HEK293 (cell line): ENCODE measurements around the gene PSMA7.
A peak's percentile ranks its signal among the peaks of the same experiment; 100 is the strongest.

Experiments used
- CTCF ChIA-PET: fragments of 350-600 bp; formaldehyde crosslinking; extraction: SDS; loops from one replicate; lab custom pipeline; 2021; ENCODE audit warnings: antibody characterized with exemption; lab: Yijun Ruan, JAX
- POLR2A ChIA-PET: fragments of 300-600 bp; formaldehyde crosslinking; extraction: SDS; loops from one replicate; lab custom pipeline; 2020; ENCODE audit warnings: antibody characterized with exemption, inconsistent platforms; lab: Yijun Ruan, JAX
- H3K27ac ChIP-seq: fragments of 200-500 bp; sonication (Bioruptor generic); 2 replicates; pipeline ENCODE4 v1.5.1; 2014; ENCODE audit warnings: low read depth, low read length, control low read depth, inconsistent platforms; ENCODE audit errors: extremely low read depth
- H3K36me3 ChIP-seq, 2 experiments: fragments of 200-500 bp in 1 of 2; sonication (Bioruptor generic) in 1 of 2; 1 replicate in 1 of 2; 2 replicates in 1 of 2; pipeline ENCODE4 v1.5.1; 2014 to 2017; ENCODE audit warnings: inconsistent platforms in 2 of 2, low read length in 2 of 2; ENCODE audit not compliant: control insufficient read depth in 2 of 2, insufficient read depth in 1 of 2
- H3K4me1 ChIP-seq: fragments of 200-500 bp; sonication (Bioruptor generic); 2 replicates; pipeline ENCODE4 v1.5.1; 2014; ENCODE audit warnings: mild to moderate bottlenecking, low read length, inconsistent platforms; ENCODE audit not compliant: control insufficient read depth, insufficient read depth
- H3K4me3 ChIP-seq: 2 replicates; pipeline ENCODE4 v1.5.1; 2011; ENCODE audit warnings: low read depth, mild to moderate bottlenecking, control low read depth, low read length, moderate library complexity
- H3K9me3 ChIP-seq: fragments of 200-500 bp; sonication (Bioruptor generic); 2 replicates; pipeline ENCODE4 v1.5.1; 2014; ENCODE audit warnings: low read depth, low read length, inconsistent platforms; ENCODE audit not compliant: control insufficient read depth, insufficient read depth
- BCL11B ChIP-seq: fragments of 450-650 bp; formaldehyde crosslinking; IDR thresholded peaks from 2 replicates; pipeline ENCODE4 v1.5.1; 2016; ENCODE audit warnings: low read depth, missing biosample characterization, missing genetic modification characterization
- GFI1B ChIP-seq: fragments of 450-650 bp; formaldehyde crosslinking; IDR thresholded peaks from 2 replicates; pipeline ENCODE4 v1.5.1; 2016; ENCODE audit warnings: missing biosample characterization, missing genetic modification characterization
- HOXA7 ChIP-seq: sonication (generic); formaldehyde crosslinking; IDR thresholded peaks from 2 replicates; pipeline ENCODE4 v1.8.1; 2022; ENCODE audit warnings: missing genetic modification reagents, borderline replicate concordance
- KLF1 ChIP-seq: fragments of 450-650 bp; formaldehyde crosslinking; IDR thresholded peaks from 2 replicates; pipeline ENCODE4 v1.5.1; 2016; ENCODE audit warnings: missing biosample characterization, missing genetic modification characterization
- ZBTB1 ChIP-seq: fragments of 450-650 bp; formaldehyde crosslinking; IDR thresholded peaks from 2 replicates; pipeline ENCODE4 v1.5.1; 2016; ENCODE audit warnings: missing biosample characterization, missing genetic modification characterization
- ZNF132 ChIP-seq: fragments of 450-650 bp; formaldehyde crosslinking; IDR thresholded peaks from 2 replicates; pipeline ENCODE4 v1.5.1; 2017; ENCODE audit warnings: missing biosample characterization, missing genetic modification characterization, borderline replicate concordance
- ZNF157 ChIP-seq: fragments of 450-650 bp; formaldehyde crosslinking; IDR thresholded peaks from 2 replicates; pipeline ENCODE4 v1.5.1; 2016; ENCODE audit warnings: missing biosample characterization, missing genetic modification characterization
- ZNF311 ChIP-seq: fragments of 450-650 bp; formaldehyde crosslinking; IDR thresholded peaks from 2 replicates; pipeline ENCODE4 v1.5.1; 2017; ENCODE audit warnings: missing biosample characterization, missing genetic modification characterization, borderline replicate concordance
- ZNF394 ChIP-seq: fragments of 450-650 bp; formaldehyde crosslinking; IDR thresholded peaks from 2 replicates; pipeline ENCODE4 v1.5.1; 2016; ENCODE audit warnings: missing biosample characterization, missing genetic modification characterization, mild to moderate bottlenecking, moderate library complexity, borderline replicate concordance
- ZNF530 ChIP-seq: fragments of 450-650 bp; formaldehyde crosslinking; IDR thresholded peaks from 2 replicates; pipeline ENCODE4 v1.5.1; 2016; ENCODE audit warnings: low read depth, missing biosample characterization, missing genetic modification characterization
- ZNF544 ChIP-seq: fragments of 450-650 bp; formaldehyde crosslinking; IDR thresholded peaks from 2 replicates; pipeline ENCODE4 v1.5.0; 2017; ENCODE audit warnings: missing biosample characterization, missing genetic modification characterization
- ZNF555 ChIP-seq: fragments of 450-650 bp; formaldehyde crosslinking; conservative IDR thresholded peaks from 2 replicates; pipeline ENCODE4 v1.5.1; 2017; ENCODE audit warnings: missing biosample characterization, mild to moderate bottlenecking, missing genetic modification characterization, inconsistent platforms
- ZNF658 ChIP-seq: fragments of 450-650 bp; formaldehyde crosslinking; IDR thresholded peaks from 2 replicates; pipeline ENCODE4; 2016; ENCODE audit warnings: missing biosample characterization, missing genetic modification characterization
- ZNF664 ChIP-seq: fragments of 450-650 bp; formaldehyde crosslinking; IDR thresholded peaks from 2 replicates; pipeline ENCODE4 v1.5.1; 2016; ENCODE audit warnings: missing biosample characterization, missing genetic modification characterization
- TF ChIP-seq, protein P1 (sequence below): fragments of 450-650 bp; formaldehyde crosslinking; IDR thresholded peaks from 2 replicates; pipeline ENCODE4 v1.5.1; 2016; ENCODE audit warnings: missing biosample characterization, missing genetic modification characterization
- TF ChIP-seq, protein P2 (sequence below): fragments of 450-650 bp; IDR thresholded peaks from 2 replicates; pipeline ENCODE4 v1.5.1; 2018; ENCODE audit warnings: missing biosample characterization, missing genetic modification characterization
- TF ChIP-seq, protein P3 (sequence below): IDR thresholded peaks from 2 replicates; pipeline ENCODE4 v1.6.1; 2011; ENCODE audit warnings: mild to moderate bottlenecking, low read depth, low read length, borderline replicate concordance
- TF ChIP-seq, protein P4 (sequence below): fragments of 450-650 bp; formaldehyde crosslinking; IDR thresholded peaks from 2 replicates; pipeline ENCODE4 v1.5.1; 2016; ENCODE audit warnings: missing biosample characterization, missing genetic modification characterization, low read depth
- TF ChIP-seq, protein P5 (sequence below): fragments of 450-650 bp; formaldehyde crosslinking; IDR thresholded peaks from 2 replicates; pipeline ENCODE4 v1.5.1; 2016; ENCODE audit warnings: missing biosample characterization, missing genetic modification characterization
- TF ChIP-seq, protein P6 (sequence below): fragments of 450-650 bp; formaldehyde crosslinking; IDR thresholded peaks from 2 replicates; pipeline ENCODE4 v1.5.1; 2016; ENCODE audit warnings: missing biosample characterization, missing genetic modification characterization

PSMA7 gene

DNA sequence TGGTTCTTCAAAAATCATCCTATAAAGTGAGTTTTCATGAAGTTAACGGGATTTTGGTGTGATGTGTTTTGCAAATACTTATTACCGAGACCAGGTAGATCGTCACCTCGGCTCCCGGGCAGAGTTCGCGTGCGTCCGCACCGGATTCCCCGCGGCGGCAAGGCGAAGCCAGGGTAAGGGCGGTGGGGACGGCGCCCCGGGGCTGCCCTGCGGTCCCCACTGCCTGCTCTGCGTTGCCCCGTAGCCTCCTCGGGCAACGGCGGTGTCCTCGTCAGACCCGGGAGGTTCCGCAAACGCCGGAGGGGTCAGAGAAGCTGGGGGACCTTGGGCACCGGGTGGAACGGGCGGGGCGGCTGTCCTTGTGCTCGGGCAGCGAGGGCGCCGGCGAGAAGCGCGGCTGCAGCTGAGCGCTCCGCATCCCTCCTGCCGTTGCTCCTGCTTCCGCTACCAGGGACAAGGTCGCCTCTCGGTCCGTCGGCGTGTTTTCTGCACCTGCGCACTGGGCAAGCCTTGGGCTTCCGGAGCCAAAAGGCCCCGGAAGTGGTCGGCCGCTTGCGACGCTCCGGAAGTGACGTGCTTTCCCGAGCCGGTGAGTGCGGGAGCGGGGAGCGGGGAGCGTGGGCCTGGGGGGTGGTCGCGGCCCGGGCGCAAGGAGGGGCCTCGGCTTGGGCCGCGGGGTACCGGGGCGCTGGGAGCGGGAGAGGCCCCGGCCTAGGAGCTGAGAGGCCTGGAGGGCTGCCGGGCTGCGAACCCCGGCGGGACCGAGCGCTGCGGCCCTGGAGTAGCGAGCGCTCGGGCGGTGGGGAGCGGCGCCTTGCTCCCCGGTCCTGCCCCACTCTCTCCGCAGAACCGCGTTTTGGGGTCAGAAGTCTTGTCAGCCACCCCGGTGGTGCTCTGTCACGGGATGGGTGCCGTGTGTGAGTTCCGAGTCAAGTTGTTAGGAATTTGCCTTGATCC, 39.6 kb upstream of the PSMA7 start, which contains the start of gene MTG2 (continued):
- TF ChIP-seq, protein P1, sequence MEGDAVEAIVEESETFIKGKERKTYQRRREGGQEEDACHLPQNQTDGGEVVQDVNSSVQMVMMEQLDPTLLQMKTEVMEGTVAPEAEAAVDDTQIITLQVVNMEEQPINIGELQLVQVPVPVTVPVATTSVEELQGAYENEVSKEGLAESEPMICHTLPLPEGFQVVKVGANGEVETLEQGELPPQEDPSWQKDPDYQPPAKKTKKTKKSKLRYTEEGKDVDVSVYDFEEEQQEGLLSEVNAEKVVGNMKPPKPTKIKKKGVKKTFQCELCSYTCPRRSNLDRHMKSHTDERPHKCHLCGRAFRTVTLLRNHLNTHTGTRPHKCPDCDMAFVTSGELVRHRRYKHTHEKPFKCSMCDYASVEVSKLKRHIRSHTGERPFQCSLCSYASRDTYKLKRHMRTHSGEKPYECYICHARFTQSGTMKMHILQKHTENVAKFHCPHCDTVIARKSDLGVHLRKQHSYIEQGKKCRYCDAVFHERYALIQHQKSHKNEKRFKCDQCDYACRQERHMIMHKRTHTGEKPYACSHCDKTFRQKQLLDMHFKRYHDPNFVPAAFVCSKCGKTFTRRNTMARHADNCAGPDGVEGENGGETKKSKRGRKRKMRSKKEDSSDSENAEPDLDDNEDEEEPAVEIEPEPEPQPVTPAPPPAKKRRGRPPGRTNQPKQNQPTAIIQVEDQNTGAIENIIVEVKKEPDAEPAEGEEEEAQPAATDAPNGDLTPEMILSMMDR (tag by site-specific recombination): peak; percentile 53; the same call in 1 of the 2 replicates
- TF ChIP-seq KLF1 (tag by site-specific recombination) (peak; percentile 51), ZNF311 (tag by site-specific recombination) (no peak), BCL11B (tag by site-specific recombination) (no peak), ZNF132 (tag by site-specific recombination) (no peak), ZNF664 (tag by site-specific recombination) (no peak), ZNF555 (tag by site-specific recombination) (no peak), ZNF544 (tag by site-specific recombination) (no peak), ZNF394 (tag by site-specific recombination) (peak; percentile 77; the same call in 1 of the 2 replicates), ZNF530 (tag by site-specific recombination) (no peak), GFI1B (no peak), ZBTB1 (no peak), ZNF658 (tag by site-specific recombination) (no peak)
- TF ChIP-seq, protein P2, sequence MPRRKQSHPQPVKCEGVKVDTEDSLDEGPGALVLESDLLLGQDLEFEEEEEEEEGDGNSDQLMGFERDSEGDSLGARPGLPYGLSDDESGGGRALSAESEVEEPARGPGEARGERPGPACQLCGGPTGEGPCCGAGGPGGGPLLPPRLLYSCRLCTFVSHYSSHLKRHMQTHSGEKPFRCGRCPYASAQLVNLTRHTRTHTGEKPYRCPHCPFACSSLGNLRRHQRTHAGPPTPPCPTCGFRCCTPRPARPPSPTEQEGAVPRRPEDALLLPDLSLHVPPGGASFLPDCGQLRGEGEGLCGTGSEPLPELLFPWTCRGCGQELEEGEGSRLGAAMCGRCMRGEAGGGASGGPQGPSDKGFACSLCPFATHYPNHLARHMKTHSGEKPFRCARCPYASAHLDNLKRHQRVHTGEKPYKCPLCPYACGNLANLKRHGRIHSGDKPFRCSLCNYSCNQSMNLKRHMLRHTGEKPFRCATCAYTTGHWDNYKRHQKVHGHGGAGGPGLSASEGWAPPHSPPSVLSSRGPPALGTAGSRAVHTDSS: no peak
- TF ChIP-seq, all 188 proteins: peak for 59

DNA sequence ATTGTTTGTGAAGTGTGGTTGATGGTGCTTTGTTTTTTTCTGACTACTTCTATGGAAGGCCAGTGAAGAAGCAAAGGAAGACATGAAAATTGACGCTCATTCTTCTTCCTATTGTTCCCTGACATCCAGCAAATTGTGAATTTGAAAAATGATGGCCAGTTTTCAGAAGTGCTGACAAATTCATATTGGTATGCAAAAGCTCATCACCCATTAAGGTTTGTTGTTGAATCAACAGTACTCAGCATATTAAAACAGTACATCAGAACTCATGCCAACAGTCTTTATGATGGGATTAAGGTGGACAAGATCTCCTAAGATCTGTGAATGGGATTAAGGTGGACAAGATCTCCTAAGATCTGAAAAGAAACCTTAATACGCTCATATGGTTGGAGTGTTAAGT, 38.6 kb upstream of the PSMA7 start:
- ChIA-PET POLR2A (no interaction called here), CTCF (no interaction called here)
- Histone ChIP-seq H3K9me3 (no peaks in the 10 kb centered on the region), H3K36me3 (peaks cover 0 to 12% of the 10 kb centered on the region in 2 experiments; a peak in 2 of 3 replicates), H3K27ac (no peak overlapping the region), H3K4me3 (peak overlapping the region; percentile 72), H3K4me1 (no peaks in the 10 kb centered on the region)
- TF ChIP-seq, protein P3, sequence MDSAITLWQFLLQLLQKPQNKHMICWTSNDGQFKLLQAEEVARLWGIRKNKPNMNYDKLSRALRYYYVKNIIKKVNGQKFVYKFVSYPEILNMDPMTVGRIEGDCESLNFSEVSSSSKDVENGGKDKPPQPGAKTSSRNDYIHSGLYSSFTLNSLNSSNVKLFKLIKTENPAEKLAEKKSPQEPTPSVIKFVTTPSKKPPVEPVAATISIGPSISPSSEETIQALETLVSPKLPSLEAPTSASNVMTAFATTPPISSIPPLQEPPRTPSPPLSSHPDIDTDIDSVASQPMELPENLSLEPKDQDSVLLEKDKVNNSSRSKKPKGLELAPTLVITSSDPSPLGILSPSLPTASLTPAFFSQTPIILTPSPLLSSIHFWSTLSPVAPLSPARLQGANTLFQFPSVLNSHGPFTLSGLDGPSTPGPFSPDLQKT: no peak

DNA sequence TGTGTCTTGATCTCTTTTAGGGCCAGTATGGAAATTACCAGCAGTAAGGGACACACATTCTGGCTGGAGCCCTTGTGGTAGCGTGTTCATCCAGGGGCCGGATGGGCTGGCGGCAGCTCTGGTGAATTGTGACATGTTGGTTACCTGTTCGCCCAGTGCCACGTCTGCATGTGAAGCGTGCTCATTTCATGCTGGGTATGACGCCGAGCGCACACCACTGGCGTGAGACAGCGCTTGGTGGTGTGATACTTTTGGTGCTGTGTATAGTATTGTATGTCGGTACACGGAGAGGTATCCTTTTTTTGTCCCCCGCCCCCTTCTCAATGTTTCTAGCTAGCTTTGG, 35.9 kb upstream of the PSMA7 start:
- TF ChIP-seq, protein P2: no peak
- TF ChIP-seq HOXA7 (no peak), ZNF394 (tag by site-specific recombination) (no peak), ZNF157 (tag by site-specific recombination) (no peak), ZNF658 (tag by site-specific recombination) (no peak)
- TF ChIP-seq, protein P4, sequence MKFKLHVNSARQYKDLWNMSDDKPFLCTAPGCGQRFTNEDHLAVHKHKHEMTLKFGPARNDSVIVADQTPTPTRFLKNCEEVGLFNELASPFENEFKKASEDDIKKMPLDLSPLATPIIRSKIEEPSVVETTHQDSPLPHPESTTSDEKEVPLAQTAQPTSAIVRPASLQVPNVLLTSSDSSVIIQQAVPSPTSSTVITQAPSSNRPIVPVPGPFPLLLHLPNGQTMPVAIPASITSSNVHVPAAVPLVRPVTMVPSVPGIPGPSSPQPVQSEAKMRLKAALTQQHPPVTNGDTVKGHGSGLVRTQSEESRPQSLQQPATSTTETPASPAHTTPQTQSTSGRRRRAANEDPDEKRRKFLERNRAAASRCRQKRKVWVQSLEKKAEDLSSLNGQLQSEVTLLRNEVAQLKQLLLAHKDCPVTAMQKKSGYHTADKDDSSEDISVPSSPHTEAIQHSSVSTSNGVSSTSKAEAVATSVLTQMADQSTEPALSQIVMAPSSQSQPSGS (tag by site-specific recombination): no peak
- TF ChIP-seq, protein P5, sequence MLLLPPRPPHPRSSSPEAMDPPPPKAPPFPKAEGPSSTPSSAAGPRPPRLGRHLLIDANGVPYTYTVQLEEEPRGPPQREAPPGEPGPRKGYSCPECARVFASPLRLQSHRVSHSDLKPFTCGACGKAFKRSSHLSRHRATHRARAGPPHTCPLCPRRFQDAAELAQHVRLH (tag by site-specific recombination): no peak
- TF ChIP-seq, protein P6, sequence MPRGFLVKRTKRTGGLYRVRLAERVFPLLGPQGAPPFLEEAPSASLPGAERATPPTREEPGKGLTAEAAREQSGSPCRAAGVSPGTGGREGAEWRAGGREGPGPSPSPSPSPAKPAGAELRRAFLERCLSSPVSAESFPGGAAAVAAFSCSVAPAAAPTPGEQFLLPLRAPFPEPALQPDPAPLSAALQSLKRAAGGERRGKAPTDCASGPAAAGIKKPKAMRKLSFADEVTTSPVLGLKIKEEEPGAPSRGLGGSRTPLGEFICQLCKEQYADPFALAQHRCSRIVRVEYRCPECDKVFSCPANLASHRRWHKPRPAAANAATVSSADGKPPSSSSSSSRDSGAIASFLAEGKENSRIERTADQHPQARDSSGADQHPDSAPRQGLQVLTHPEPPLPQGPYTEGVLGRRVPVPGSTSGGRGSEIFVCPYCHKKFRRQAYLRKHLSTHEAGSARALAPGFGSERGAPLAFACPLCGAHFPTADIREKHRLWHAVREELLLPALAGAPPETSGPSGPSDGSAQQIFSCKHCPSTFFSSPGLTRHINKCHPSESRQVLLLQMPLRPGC (tag by site-specific recombination): no peak
- TF ChIP-seq, all 188 proteins: peak for 0
- H3K36me3 ChIP-seq: peaks cover 0 to 25% of the 10 kb centered on the region in 2 experiments; a peak in 2 of 3 replicates
- ChIA-PET POLR2A (no interaction called here), CTCF (no interaction called here)
- no peaks in the 10 kb centered on the region for H3K4me1 ChIP-seq
- H3K4me3 ChIP-seq: no peak overlapping the region
- no peaks in the 10 kb centered on the region for H3K9me3 ChIP-seq
- no peak overlapping the region for H3K27ac ChIP-seq
